SK-N-MC (cell line): ENCODE results near the gene KCNK3.

Source experiments
- EZH2 ChIP-seq: fragments of 200-600 bp; sonication (generic); IDR thresholded peaks from one replicate; pipeline ENCODE4 v1.6.1; 2017; ENCODE audit warnings: antibody characterized with exemption
- FOXP2 ChIP-seq: optimal IDR thresholded peaks from 2 replicates; pipeline ENCODE3; 2011; ENCODE audit warnings: mild to moderate bottlenecking, moderate library complexity; ENCODE audit not compliant: insufficient read depth; ENCODE audit errors: extremely low read length, control extremely low read depth
- POLR2AphosphoS5 ChIP-seq: IDR thresholded peaks from 2 replicates; pipeline ENCODE4 v1.6.1; 2012; ENCODE audit warnings: mild to moderate bottlenecking, low read depth, low read length, borderline replicate concordance

DNA sequence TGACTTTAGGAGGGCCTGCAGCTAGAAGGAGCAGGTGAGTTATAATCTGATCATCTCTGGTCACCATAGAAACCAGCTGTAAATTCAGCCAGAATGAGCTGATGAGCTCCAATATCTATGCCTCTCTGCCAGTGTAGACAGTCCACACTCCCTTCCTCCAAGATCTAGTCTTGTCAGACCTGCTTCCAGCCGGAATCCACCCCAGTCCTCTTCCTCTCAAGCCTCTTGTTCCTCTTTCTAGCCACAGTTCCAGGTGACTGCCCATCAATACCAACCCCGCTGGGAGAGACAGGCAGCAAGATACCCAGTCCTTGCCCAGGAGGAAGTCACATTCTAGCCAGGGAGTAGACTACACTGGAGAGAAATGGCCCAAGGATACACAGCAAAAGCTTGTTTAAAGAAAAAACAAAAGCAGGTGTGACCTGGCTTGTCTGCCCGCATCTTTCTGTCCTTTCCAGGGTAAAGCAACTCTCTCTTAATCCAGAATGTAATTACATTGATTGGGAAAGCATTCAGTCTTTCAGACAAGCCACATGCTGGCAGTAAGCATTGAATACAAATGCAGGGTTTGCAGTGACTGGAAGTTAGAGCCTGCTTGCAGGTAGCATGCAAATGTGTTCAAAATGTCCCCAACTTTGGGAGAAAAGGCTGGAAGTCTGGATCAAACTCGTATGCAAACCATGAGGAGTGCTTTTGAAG lies 62.6 kb downstream of the KCNK3 start:
- no peak for TF ChIP-seq POLR2AphosphoS5
- TF ChIP-seq EZH2 = no peak
- TF ChIP-seq FOXP2 = no peak
